HG03565 (cell line): ENCODE data around the gene FAR2.

Experiments
- ATAC-seq: cut with Tn5 transposase; IDR thresholded peaks from one replicate; pipeline ENCODE4 v1.9.1; 2021; ENCODE audit warnings: mild to moderate bottlenecking, moderate library complexity; ENCODE audit not compliant: unreplicated experiment

The FAR2 gene

DNA sequence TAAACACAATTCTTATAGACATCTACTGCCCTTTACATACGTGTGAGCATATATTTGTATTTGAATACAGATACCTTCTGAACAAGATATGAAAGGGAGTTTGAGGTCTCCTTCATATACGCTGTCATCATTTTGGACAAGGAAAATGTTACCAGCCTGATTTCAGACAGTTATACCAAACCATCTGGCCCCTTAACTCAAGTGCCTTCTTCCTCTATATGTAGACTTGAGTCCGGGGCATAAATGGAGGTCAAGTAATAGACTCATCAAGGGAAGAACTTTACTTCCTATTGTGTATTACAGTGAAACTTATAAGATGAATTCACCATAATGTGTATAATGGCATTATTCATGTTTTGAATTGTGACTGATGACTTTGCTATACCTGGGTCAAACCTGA lies 52.2 kb downstream of the FAR2 start:
- no peak for ATAC-seq

DNA sequence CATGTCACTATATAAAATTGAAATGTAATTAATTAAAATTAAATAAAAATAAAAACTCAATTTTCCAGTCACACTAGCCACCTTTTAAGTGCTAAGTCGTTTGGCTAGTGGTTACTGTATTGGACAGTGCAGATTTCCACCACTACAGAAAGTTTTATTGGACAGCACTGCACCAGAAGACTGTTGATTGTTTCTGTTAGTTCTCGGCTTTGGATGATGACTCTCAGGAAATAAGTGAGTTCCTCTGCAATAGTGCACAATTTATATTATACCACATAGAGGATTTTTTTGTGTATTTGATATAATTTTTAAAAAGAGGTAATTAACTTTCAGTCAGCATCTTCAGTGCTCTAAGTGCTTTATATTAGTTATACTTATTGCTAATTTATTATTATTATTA lies 52.7 kb downstream of the FAR2 start:
- no peak for ATAC-seq

DNA sequence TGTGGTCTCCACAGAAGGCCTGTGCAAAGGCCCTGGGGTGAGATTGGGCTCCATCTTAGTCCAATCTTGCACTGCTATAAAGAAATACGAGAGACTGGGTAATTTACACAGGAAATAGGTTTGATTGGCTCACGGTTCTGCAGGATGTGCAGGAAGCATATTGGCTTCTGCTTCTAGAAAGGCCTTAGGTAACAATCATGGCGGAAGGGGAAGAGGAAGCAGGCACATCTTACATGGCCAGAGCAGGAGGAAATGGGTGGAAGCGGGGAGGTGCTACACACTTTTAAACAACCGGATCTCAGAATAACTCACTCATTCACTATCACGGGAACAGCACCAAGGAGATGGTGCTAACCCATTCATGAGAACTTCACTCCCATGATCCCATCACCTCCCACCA lies 55.4 kb downstream of the FAR2 start:
- ATAC-seq = no peak

GRCh38 chr12:29207120-29207519 lies 58.0 kb downstream of the FAR2 start:
- no peak for ATAC-seq

GRCh38 chr12:29208060-29208459 lies 59.0 kb downstream of the FAR2 start:
- ATAC-seq = no peak

DNA sequence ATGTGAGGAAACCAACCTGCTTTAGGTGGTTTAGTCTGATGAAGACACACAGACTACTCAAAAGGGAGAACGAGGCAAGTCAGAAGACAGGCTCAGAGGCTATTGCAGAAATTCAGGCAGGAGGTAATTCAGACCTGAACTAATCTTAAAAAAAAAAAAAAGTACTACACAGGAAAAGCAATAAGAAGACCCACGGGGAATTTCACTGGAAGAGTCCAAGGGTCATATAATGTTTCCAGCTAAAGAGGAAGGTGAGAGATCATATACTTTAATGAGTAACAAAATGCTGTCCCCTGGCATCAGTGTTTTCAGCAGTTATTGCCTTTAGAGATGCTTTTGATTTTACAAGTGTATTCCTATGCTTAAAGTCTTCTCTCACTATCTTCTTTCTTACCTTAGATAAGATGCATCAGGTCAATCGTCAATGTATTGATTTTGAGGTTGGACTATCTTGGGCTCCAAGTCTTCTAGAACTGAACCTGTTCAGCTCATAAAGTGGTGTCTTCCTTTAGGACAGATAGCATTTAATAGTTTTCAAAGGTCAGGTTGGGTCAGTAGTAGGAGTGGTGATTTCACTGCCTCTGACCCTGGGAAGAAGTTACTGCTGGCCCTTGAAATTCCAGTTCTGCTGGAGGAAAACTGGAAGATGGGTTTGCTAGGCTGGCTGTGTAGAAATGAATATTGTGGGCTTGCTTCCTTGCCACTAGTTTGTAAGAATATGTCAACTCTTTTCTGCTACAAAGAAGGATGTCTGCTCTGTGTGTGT lies 60.0 kb downstream of the FAR2 start:
- no peak for ATAC-seq

DNA sequence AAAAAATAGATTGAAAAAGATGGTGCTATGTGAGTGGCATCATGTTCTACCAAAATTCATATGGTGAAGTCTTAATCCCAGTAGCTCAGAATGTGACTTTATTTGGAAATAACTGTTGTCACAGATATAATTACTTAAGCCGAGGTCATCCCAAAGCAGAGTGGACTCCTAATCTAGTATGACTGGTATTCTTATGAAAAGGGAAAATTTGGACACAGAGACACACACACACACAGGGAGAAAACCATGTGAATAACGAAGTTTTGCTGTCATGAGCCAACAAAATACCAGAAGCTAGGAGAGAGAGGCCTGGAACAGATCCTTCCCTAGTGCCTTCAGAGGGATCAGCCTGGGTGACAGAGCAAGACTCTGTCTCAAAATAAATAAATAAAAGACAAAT lies 62.6 kb downstream of the FAR2 start:
- ATAC-seq = no peak

DNA sequence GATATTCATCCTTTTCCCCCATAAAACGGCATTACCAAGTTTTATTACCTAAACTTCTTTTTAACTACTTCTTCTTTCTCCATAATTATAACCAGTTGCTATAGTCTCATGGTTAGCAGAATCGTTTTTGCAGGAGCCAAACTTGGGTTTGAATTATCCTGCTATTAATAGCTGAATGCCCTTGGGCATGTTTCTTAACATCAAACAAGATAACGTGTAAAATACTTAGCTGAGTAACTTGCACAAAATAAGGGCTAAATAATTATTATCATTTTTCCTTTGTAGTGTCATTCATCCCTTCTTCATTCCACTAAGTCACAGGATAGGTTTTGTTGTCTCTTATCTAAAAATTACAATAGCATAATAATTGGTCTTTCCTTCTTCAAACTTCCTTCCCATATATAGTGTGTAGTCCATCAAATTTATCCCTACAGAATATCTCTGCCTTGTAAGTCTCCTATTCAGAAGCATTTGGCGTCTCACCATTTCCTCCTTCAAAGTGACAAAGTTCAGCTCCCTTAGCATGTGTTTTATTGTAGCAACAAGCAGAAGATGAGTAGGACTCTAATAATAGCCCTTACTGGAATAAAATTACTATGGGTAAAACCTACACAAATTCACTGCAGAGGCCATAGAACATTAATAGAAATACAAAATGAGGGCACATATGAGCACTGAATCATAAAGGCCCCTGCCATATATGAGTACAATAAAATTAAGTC lies 63.8 kb downstream of the FAR2 start:
- ATAC-seq = no peak

- no peak for ATAC-seq
These were observed 67.2 kb downstream of the FAR2 start for GRCh38 chr12:29216266-29216665.

- no peak for ATAC-seq
These were observed 67.9 kb downstream of the FAR2 start for GRCh38 chr12:29216797-29217575.

DNA sequence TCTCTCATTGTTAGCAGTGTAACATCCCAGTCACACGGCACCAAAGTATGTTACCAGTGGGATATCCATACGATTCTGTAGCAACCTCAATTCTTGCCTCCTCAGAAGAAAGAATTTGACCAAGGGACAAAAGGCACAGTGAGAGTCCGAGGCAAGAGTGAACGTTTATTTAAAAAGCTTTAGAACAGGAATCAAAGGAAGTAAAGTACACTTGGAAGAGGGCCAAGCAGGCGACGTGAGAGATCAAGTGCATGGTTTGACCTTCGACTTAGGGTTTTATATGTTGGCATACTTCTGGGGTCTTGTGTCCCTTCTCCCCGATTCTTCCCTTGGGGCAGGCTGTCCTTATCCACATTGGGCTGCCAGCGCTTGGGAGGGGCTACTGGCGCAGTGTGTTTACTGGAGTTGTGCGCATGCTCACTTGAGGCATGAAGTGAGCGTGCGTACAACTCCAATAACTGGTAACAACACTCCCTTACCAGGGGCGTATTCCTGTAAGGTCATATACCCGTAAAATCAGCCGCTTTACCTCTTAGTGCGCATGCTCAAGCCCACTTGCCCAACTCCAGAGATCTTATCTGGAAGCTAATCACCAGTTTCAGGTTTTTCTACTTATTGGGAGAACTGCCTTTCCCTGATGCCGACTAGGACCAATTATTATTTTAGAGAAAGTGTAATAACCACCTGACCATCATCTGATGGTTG lies 71.7 kb downstream of the FAR2 start:
- no peak for ATAC-seq

DNA sequence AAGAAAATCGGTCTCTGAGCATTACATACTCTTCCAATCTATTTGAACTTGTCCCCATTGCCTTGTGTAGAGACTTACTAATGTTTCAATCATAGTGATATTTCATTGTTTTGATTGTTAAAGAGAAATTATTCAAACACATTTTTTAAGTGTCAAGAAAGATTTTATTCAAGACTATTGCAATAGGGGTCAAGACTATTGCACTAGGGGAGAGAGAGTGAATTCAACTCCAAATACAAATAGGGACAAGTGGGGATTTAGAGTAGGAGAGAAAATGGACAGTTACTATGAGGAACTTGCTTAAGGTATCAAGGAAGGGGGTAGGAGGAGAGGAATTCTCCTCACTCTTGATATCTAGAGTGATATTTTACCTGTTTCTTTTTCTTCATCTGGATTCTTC lies 73.1 kb downstream of the FAR2 start:
- ATAC-seq = no peak

- ATAC-seq = no peak
These were observed 74.3 kb downstream of the FAR2 start for GRCh38 chr12:29223426-29223825.

DNA sequence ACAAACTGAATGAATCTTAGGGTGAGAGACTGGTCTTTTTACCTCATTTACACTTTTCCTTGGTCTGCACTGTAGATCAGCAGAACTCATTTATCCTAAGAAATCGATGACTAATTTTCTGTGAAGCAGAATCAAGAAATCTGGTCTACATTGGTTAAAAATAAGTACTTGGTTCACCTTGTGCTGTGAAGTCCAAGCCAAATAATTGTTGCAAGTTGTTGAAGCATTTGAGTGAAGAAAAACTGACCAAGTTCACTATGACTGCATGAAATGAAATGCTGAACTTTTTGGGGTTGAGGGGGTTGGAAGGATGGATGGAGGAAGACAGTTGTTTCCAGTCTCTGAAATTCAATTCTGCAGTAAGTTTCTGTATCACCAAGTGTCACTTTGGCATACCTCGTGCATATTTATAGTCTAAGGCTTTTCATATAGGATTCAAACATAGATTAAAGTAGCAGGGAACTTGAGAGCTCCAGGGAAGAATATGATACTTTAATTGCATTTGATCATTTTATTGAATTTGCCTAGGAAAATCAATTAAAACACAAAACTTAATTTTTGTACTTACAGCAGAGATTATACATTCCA lies 75.0 kb downstream of the FAR2 start:
- no peak for ATAC-seq

DNA sequence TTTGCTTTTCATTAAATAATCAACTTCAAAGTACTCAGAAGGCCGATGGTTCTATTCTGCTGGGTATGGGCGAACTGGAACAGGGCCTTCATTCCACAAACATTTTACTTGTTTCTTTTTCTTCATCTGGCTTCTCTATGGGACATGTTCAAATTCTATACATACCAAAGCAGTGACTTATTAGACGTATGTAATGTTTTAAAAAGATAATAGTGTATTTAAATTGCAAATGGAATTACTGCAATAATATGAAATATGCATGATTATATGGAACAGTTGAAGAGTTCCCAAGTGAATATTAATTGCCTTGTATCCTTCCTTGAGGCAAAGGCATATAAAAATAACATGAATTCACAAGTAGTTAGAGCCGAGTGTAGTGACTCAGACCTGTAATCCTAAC lies 75.5 kb downstream of the FAR2 start:
- ATAC-seq = no peak

GRCh38 chr12:29225834-29226233 lies 76.8 kb downstream of the FAR2 start:
- ATAC-seq = no peak

- no peak for ATAC-seq
These were observed 77.5 kb downstream of the FAR2 start for GRCh38 chr12:29226616-29227015.

GRCh38 chr12:29228474-29229157 lies 79.5 kb downstream of the FAR2 start:
- ATAC-seq = no peak

GRCh38 chr12:29229158-29229505 lies 80.1 kb downstream of the FAR2 start:
- no peak for ATAC-seq

GRCh38 chr12:29229937-29230336 lies 80.9 kb downstream of the FAR2 start:
- ATAC-seq = no peak
